ENCODE measurements around the gene CRISP1. TPM values are rescaled to one million over a fixed set of nuclear protein-coding genes. Genes with fewer than 3 reads are reported as not detected.
"Not testable (repeated sequence)": the region's sequence is repeated elsewhere in the genome, so short reads cannot be mapped to it uniquely, and the experiment has no call there.

CRISP1 gene
- total RNA-seq, 1 experiment from 2014 or later = not detected

DNA sequence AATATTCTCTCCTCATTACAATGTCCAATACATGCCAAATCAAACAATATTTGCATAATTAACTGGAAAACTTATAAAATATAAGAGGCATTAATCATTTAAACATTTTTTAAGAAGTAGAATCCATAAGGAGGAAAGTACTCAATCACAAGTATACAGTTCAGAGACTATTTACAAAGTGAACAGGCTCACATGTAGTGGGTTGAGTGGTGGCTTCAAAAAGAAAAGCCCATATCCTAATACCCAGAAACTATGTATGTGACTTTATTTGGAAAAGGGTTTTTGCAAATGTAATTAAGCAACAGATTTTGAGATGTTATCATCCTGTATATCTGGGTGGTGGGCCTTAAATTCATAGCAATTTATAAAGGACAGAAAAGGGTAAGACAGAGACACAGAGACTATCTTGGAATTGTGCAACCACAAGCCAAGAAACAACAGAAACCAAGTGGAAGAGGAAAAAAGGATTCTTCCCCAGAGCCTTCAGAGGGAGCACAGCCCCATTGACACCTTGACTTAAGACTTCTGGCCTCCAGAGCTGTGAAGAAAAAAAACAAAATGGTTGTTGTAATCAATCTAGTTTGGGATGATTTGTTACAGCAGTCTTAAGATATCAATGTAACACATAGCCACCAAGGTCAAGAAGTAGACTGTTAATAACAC, 32.7 kb upstream of the CRISP1 start:
- CTCF ChIA-PET = no interaction called here
- Mint-ChIP-seq H3K9me3 (ENCODE audit: unreplicated experiment) (peaks cover 13% of the 10 kb centered on the region), H3K27me3 (ENCODE audit: insufficient read depth, unreplicated experiment) (no peaks in the 10 kb centered on the region), H3K4me1 (ENCODE audit: low read depth, unreplicated experiment) (no peaks in the 10 kb centered on the region), H3K4me3 (ENCODE audit: unreplicated experiment) (no peak overlapping the region), H3K27ac (ENCODE audit: unreplicated experiment) (no peak overlapping the region), H3K36me3 (ENCODE audit: insufficient read depth, unreplicated experiment) (no peaks in the 10 kb centered on the region)
- intact Hi-C loops (cut with micrococcal nuclease; ENCODE audit: unreplicated experiment) = no loop called here
- no peak for TF ChIP-seq CTCF (IDR thresholded peaks at IDR 0.05; ENCODE audit: insufficient read depth in 1 of 2, low read depth in 1 of 2, low read length in 1 of 2, severe bottlenecking in 1 of 2, unreplicated experiment in 1 of 2)
- no peaks in the 10 kb centered on the region for H3K4me1 ChIP-seq
- POLR2A ChIA-PET = no interaction called here
- DNase-seq = no peak
- no peaks in the 10 kb centered on the region for H3K36me3 ChIP-seq (ENCODE audit: control insufficient read depth, insufficient read depth, low read length)
- H3K4me3 ChIP-seq (ENCODE audit: low read depth, low read length) = no peak overlapping the region
- H3K27me3 ChIP-seq (replicated peaks; ENCODE audit: control insufficient read depth, insufficient read depth, low read length) = no peaks in the 10 kb centered on the region
- H3K9me3 ChIP-seq = peaks cover 7% of the 10 kb centered on the region; the same call in 1 of the 2 replicates
- no TSS peak for BruUV-seq (replicated peaks)

DNA sequence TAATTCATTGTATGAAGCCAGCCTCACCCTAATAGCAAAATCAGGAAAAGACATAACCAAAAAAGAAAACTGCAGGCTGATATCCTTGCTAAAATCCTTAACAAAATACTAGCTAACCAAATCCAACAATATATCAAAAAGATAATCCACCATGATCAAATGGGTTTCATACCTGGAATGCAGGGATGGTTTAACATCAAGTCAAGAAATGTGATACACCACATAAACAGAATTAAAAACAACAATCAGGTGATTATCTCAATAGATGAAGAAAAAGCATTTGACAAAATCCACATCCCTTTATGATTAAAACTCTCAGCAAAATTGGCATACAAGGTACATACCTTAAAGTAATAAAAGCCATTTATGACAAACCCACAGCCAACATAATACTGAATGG, 29.2 kb upstream of the CRISP1 start:
- H3K4me3 ChIP-seq (ENCODE audit: low read depth, low read length); BruUV-seq (replicated peaks); H3K27me3 Mint-ChIP-seq (ENCODE audit: insufficient read depth, unreplicated experiment); H3K36me3 ChIP-seq (ENCODE audit: control insufficient read depth, insufficient read depth, low read length); intact Hi-C loops (cut with micrococcal nuclease; ENCODE audit: unreplicated experiment); H3K27ac Mint-ChIP-seq (ENCODE audit: unreplicated experiment); H3K36me3 Mint-ChIP-seq (ENCODE audit: insufficient read depth, unreplicated experiment); H3K4me1 ChIP-seq; H3K4me3 Mint-ChIP-seq (ENCODE audit: unreplicated experiment); CTCF ChIA-PET; DNase-seq; H3K27me3 ChIP-seq (replicated peaks; ENCODE audit: control insufficient read depth, insufficient read depth, low read length); POLR2A ChIA-PET; H3K4me1 Mint-ChIP-seq (ENCODE audit: low read depth, unreplicated experiment): not testable (repeated sequence)
- H3K9me3 ChIP-seq = peaks cover 19% of the 10 kb centered on the region; the same call in 1 of the 2 replicates
- H3K9me3 Mint-ChIP-seq (ENCODE audit: unreplicated experiment) = peaks cover 29% of the 10 kb centered on the region

GRCh38 chr6:49892280-49892679, 25.9 kb upstream of the CRISP1 start:
- no peak overlapping the region for H3K4me3 ChIP-seq (ENCODE audit: low read depth, low read length)
- Mint-ChIP-seq H3K27me3 (ENCODE audit: insufficient read depth, unreplicated experiment) (no peaks in the 10 kb centered on the region), H3K4me3 (ENCODE audit: unreplicated experiment) (no peak overlapping the region), H3K27ac (ENCODE audit: unreplicated experiment) (no peak overlapping the region), H3K9me3 (ENCODE audit: unreplicated experiment) (peaks cover 40% of the 10 kb centered on the region), H3K4me1 (ENCODE audit: low read depth, unreplicated experiment) (no peaks in the 10 kb centered on the region), H3K36me3 (ENCODE audit: insufficient read depth, unreplicated experiment) (no peaks in the 10 kb centered on the region)
- ChIA-PET CTCF (no interaction called here), POLR2A (interaction anchor here (0.7 kb wide), 1 partner anchor 70 kb away, joined by 3 read pairs; no protein-coding TSS in a partner anchor)
- H3K36me3 ChIP-seq (ENCODE audit: control insufficient read depth, insufficient read depth, low read length) = no peaks in the 10 kb centered on the region
- TF ChIP-seq CTCF (IDR thresholded peaks at IDR 0.05; ENCODE audit: insufficient read depth in 1 of 2, low read depth in 1 of 2, low read length in 1 of 2, severe bottlenecking in 1 of 2, unreplicated experiment in 1 of 2) = no peak
- peaks cover 16% of the 10 kb centered on the region; the same call in 1 of the 2 replicates for H3K4me1 ChIP-seq
- intact Hi-C loops (cut with micrococcal nuclease; ENCODE audit: unreplicated experiment) = no loop called here
- DNase-seq = no peak
- no peaks in the 10 kb centered on the region for H3K27me3 ChIP-seq (replicated peaks; ENCODE audit: control insufficient read depth, insufficient read depth, low read length)
- no TSS peak for BruUV-seq (replicated peaks)
- H3K9me3 ChIP-seq = peaks cover 27% of the 10 kb centered on the region

All from Caco-2 (cell line).